OCI-LY3 (cell line): ENCODE measurements around the gene RPN1.
"Not testable (repeated sequence)": the region's sequence is repeated elsewhere in the genome, so short reads cannot be mapped to it uniquely, and the experiment has no call there.

Experiments
- H2AFZ ChIP-seq: fragments of 200-600, 300-600 bp; shearing (Covaris generic); 2 replicates; pipeline ENCODE4 v1.6.0; 2014; ENCODE audit warnings: antibody characterized with exemption, low read depth, low read length
- H3K27ac ChIP-seq: fragments of 200-600, 300-600 bp; sonication (generic); 2 replicates; pipeline ENCODE4 v1.5.1; 2014; ENCODE audit warnings: mild to moderate bottlenecking, low read length, moderate library complexity, mixed read lengths
- H3K27me3 ChIP-seq: fragments of 200-600, 300-600 bp; sonication (generic); 2 replicates; pipeline ENCODE4 v1.6.1; 2014; ENCODE audit warnings: low read depth, low read length, mixed read lengths
- H3K36me3 ChIP-seq: fragments of 200-600, 300-600 bp; sonication (generic); replicated peaks from 2 replicates; pipeline ENCODE3; 2014; ENCODE audit warnings: low read depth, low read length, mixed read lengths
- H3K4me1 ChIP-seq: fragments of 300-600, 200-600 bp; sonication (generic); 2 replicates; pipeline ENCODE4 v1.6.1; 2014; ENCODE audit warnings: low read length, mixed read lengths
- H3K4me2 ChIP-seq: fragments of 200-600, 300-600 bp; sonication (generic); 2 replicates; pipeline ENCODE4 v1.6.1; 2014; ENCODE audit warnings: low read length, mixed read lengths
- H3K4me3 ChIP-seq: fragments of 300-600, 200-600 bp; sonication (generic); 2 replicates; pipeline ENCODE4 v1.5.1; 2014; ENCODE audit warnings: antibody characterized with exemption, mild to moderate bottlenecking, low read length, moderate library complexity
- H3K79me2 ChIP-seq: fragments of 300-600, 200-600 bp; shearing (Covaris generic); 2 replicates; pipeline ENCODE4 v1.6.1; 2014; ENCODE audit warnings: mild to moderate bottlenecking, low read length, mixed read lengths
- H3K9ac ChIP-seq: fragments of 300-600, 200-600 bp; shearing (Covaris generic); 2 replicates; pipeline ENCODE4 v1.6.0; 2014; ENCODE audit warnings: mild to moderate bottlenecking, low read length, moderate library complexity
- H3K9me3 ChIP-seq: fragments of 200-600, 300-600 bp; shearing (Covaris generic); 2 replicates; pipeline ENCODE4 v1.6.1; 2014; ENCODE audit warnings: low read length, mixed read lengths; ENCODE audit not compliant: insufficient read depth
- H4K20me1 ChIP-seq: fragments of 200-600, 300-600 bp; sonication (generic); 2 replicates; pipeline ENCODE4 v1.6.1; 2016; ENCODE audit warnings: low read length, mixed read lengths; ENCODE audit not compliant: insufficient read depth
- CTCF ChIP-seq: fragments of 200-600, 300-600 bp; sonication (generic); IDR thresholded peaks from 2 replicates; pipeline ENCODE4 v1.5.1; 2014; ENCODE audit warnings: antibody characterized with exemption, low read length, low read depth
- EZH2phosphoT487 ChIP-seq: fragments of 200-600 bp; shearing (Covaris generic); IDR thresholded peaks from 2 replicates; pipeline ENCODE4 v1.6.1; 2018; ENCODE audit warnings: antibody characterized with exemption, mixed run types, low read depth

Gene RPN1

GRCh38 chr3:128590948-128591347, 59.7 kb downstream of the RPN1 start:
- Histone ChIP-seq H3K79me2 (no peaks in the 10 kb centered on the region), H3K27ac (no peak overlapping the region), H3K27me3 (no peaks in the 10 kb centered on the region), H3K36me3 (no peaks in the 10 kb centered on the region), H2AFZ (no peak overlapping the region), H3K4me2 (no peak overlapping the region), H3K9me3 (no peaks in the 10 kb centered on the region), H4K20me1 (no peaks in the 10 kb centered on the region), H3K4me1 (peaks cover 3% of the 10 kb centered on the region; the same call in 1 of the 2 replicates), H3K9ac (no peak overlapping the region), H3K4me3 (no peak overlapping the region)
- no peak for TF ChIP-seq EZH2phosphoT487
- TF ChIP-seq CTCF, result no peak

GRCh38 chr3:128589985-128590384, 60.6 kb downstream of the RPN1 start:
- H2AFZ ChIP-seq, H3K79me2 ChIP-seq, H3K9me3 ChIP-seq, H3K36me3 ChIP-seq, H3K27me3 ChIP-seq, H3K27ac ChIP-seq, H3K4me3 ChIP-seq, H3K4me2 ChIP-seq, H4K20me1 ChIP-seq, H3K9ac ChIP-seq: not testable (repeated sequence)
- H3K4me1 ChIP-seq, result peaks cover 12% of the 10 kb centered on the region

- Histone ChIP-seq H3K9me3 (no peaks in the 10 kb centered on the region), H3K4me3 (no peak overlapping the region), H3K27ac (no peak overlapping the region), H3K79me2 (no peaks in the 10 kb centered on the region), H3K4me2 (no peak overlapping the region), H3K9ac (no peak overlapping the region), H4K20me1 (no peaks in the 10 kb centered on the region), H3K4me1 (peaks cover 24% of the 10 kb centered on the region), H3K36me3 (no peaks in the 10 kb centered on the region), H2AFZ (no peak overlapping the region), H3K27me3 (no peaks in the 10 kb centered on the region)
- TF ChIP-seq CTCF (no peak), EZH2phosphoT487 (no peak)
These were observed 62.5 kb downstream of the RPN1 start for GRCh38 chr3:128588147-128588546.

- peaks cover 24% of the 10 kb centered on the region for H3K4me1 ChIP-seq
- H3K9me3 ChIP-seq, result no peaks in the 10 kb centered on the region
- no peaks in the 10 kb centered on the region for H3K36me3 ChIP-seq
- H3K79me2 ChIP-seq, result no peaks in the 10 kb centered on the region
- no peak overlapping the region for H2AFZ ChIP-seq
- no peak overlapping the region for H3K27ac ChIP-seq
- no peak overlapping the region for H3K4me2 ChIP-seq
- H4K20me1 ChIP-seq, result no peaks in the 10 kb centered on the region
- H3K27me3 ChIP-seq, result no peaks in the 10 kb centered on the region
- TF ChIP-seq EZH2phosphoT487 (no peak), CTCF (no peak)
- H3K4me3 ChIP-seq, result no peak overlapping the region
- H3K9ac ChIP-seq, result no peak overlapping the region
These were observed 63.2 kb downstream of the RPN1 start for GRCh38 chr3:128587391-128587790.

- H3K9ac ChIP-seq, H3K79me2 ChIP-seq, H3K9me3 ChIP-seq, H3K36me3 ChIP-seq, H2AFZ ChIP-seq, H3K27ac ChIP-seq, H3K27me3 ChIP-seq, H3K4me3 ChIP-seq, H3K4me2 ChIP-seq, H4K20me1 ChIP-seq: not testable (repeated sequence)
- H3K4me1 ChIP-seq, result peaks cover 24% of the 10 kb centered on the region
These were observed 63.7 kb downstream of the RPN1 start for GRCh38 chr3:128586932-128587331.

- not testable (repeated sequence) for H2AFZ ChIP-seq
These were observed 64.2 kb downstream of the RPN1 start for GRCh38 chr3:128586391-128586790.

More at GRCh38 chr3:128586391-128586790, 64.2 kb downstream of the RPN1 start:
- not testable (repeated sequence) for H3K9ac ChIP-seq, H3K4me2 ChIP-seq, H3K9me3 ChIP-seq, H3K27me3 ChIP-seq, H4K20me1 ChIP-seq, H3K4me3 ChIP-seq, H3K36me3 ChIP-seq, H3K27ac ChIP-seq, H3K79me2 ChIP-seq
- peaks cover 24% of the 10 kb centered on the region for H3K4me1 ChIP-seq
